Measurements from ENCODE around the gene ANKRD63. TPM values are rescaled to one million over a fixed set of nuclear protein-coding genes. Genes with fewer than 3 reads are reported as not detected.
A peak's percentile ranks its signal among the peaks of the same experiment; 100 is the strongest.

The ANKRD63 gene
- polyA plus RNA-seq, 1 donor (not counting 4 experiments of a cell fraction or from before 2014, with no cell fraction given), result not detected

GRCh38 chr15:40283615-40284300, 894 bp upstream of the ANKRD63 start:
- H2AFZ ChIP-seq (ENCODE audit: control insufficient read depth, low read length), result no peak overlapping the region
- H3K4me1 ChIP-seq (ENCODE audit: control insufficient read depth, extremely low read depth, insufficient read depth, low read length), result peaks cover 14% of the 10 kb centered on the region
- no peaks in the 10 kb centered on the region for H3K9me3 ChIP-seq (ENCODE audit: control insufficient read depth, low read depth, low read length)
- DNase-seq (ENCODE audit: low read depth, low spot score) (no peak), FAIRE-seq (no peak)
- dilution Hi-C loops (cut with MboI; ENCODE audit: extremely low pct_ligation_motif_present, low sequenced_read_pairs), result no loop called here
- H4K20me1 ChIP-seq (ENCODE audit: control insufficient read depth, extremely low read depth, insufficient read depth, low read length), result peaks cover 2% of the 10 kb centered on the region
- no peaks in the 10 kb centered on the region for H3K9me1 ChIP-seq (ENCODE audit: control insufficient read depth, extremely low read depth, insufficient read depth, low read length)
- H3K4me2 ChIP-seq (ENCODE audit: control insufficient read depth, extremely low read depth, insufficient read depth, low read depth, low read length), result no peak overlapping the region
- H3K27me3 ChIP-seq (ENCODE audit: control insufficient read depth, extremely low read depth, insufficient read depth, low read length), result peaks cover 46% of the 10 kb centered on the region
- H3K36me3 ChIP-seq (ENCODE audit: control insufficient read depth in 2 of 2, extremely low read depth in 1 of 2, insufficient read depth in 2 of 2, low read length in 2 of 2), result no peaks in the 10 kb centered on the region
- H3K4me3 ChIP-seq (ENCODE audit: control insufficient read depth in 2 of 3, extremely low read depth in 1 of 3, insufficient read depth in 2 of 3, low read depth in 1 of 3, low read length in 3 of 3), result no peak overlapping the region
- no peak overlapping the region for H3K9ac ChIP-seq (ENCODE audit: control insufficient read depth, extremely low read depth, insufficient read depth, low read length)
- no peak overlapping the region for H3K27ac ChIP-seq (ENCODE audit: control insufficient read depth, insufficient read depth, low read length)
- no peaks in the 10 kb centered on the region for H3K79me2 ChIP-seq (ENCODE audit: control insufficient read depth, insufficient read depth, low read length)
- peak; percentile 77 for TF ChIP-seq EZH2 (IDR thresholded peaks at IDR 0.05; ENCODE audit: low read length)
- TF ChIP-seq, protein P1, sequence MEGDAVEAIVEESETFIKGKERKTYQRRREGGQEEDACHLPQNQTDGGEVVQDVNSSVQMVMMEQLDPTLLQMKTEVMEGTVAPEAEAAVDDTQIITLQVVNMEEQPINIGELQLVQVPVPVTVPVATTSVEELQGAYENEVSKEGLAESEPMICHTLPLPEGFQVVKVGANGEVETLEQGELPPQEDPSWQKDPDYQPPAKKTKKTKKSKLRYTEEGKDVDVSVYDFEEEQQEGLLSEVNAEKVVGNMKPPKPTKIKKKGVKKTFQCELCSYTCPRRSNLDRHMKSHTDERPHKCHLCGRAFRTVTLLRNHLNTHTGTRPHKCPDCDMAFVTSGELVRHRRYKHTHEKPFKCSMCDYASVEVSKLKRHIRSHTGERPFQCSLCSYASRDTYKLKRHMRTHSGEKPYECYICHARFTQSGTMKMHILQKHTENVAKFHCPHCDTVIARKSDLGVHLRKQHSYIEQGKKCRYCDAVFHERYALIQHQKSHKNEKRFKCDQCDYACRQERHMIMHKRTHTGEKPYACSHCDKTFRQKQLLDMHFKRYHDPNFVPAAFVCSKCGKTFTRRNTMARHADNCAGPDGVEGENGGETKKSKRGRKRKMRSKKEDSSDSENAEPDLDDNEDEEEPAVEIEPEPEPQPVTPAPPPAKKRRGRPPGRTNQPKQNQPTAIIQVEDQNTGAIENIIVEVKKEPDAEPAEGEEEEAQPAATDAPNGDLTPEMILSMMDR (optimal IDR thresholded peaks at IDR 0.05 in 1 of 3, IDR thresholded peaks at IDR 0.05 in 1 of 3, conservative IDR thresholded peaks at IDR 0.05 in 1 of 3; ENCODE audit: extremely low read depth in 1 of 3, insufficient read depth in 2 of 3, low read length in 3 of 3), result no peak

GRCh38 chr15:40282147-40282868, 556 bp downstream of the ANKRD63 start:
- H3K9me1 ChIP-seq (ENCODE audit: control insufficient read depth, extremely low read depth, insufficient read depth, low read length), result no peaks in the 10 kb centered on the region
- H2AFZ ChIP-seq (ENCODE audit: control insufficient read depth, low read length), result peak overlapping the region; percentile 51
- peaks cover 0 to 2% of the 10 kb centered on the region in 2 experiments for H3K36me3 ChIP-seq (ENCODE audit: control insufficient read depth in 2 of 2, extremely low read depth in 1 of 2, insufficient read depth in 2 of 2, low read length in 2 of 2)
- no peak for FAIRE-seq
- no peaks in the 10 kb centered on the region for H3K9me3 ChIP-seq (ENCODE audit: control insufficient read depth, low read depth, low read length)
- peaks cover 2% of the 10 kb centered on the region for H4K20me1 ChIP-seq (ENCODE audit: control insufficient read depth, extremely low read depth, insufficient read depth, low read length)
- peaks cover 45% of the 10 kb centered on the region for H3K27me3 ChIP-seq (ENCODE audit: control insufficient read depth, extremely low read depth, insufficient read depth, low read length)
- H3K4me2 ChIP-seq (ENCODE audit: control insufficient read depth, extremely low read depth, insufficient read depth, low read depth, low read length), result peak overlapping the region; percentile 76
- peaks cover 14% of the 10 kb centered on the region for H3K4me1 ChIP-seq (ENCODE audit: control insufficient read depth, extremely low read depth, insufficient read depth, low read length)
- peak overlapping the region; percentile 29 to 62 (median 55) for H3K4me3 ChIP-seq (ENCODE audit: control insufficient read depth in 2 of 3, extremely low read depth in 1 of 3, insufficient read depth in 2 of 3, low read depth in 1 of 3, low read length in 3 of 3)
- dilution Hi-C loops (cut with MboI; ENCODE audit: extremely low pct_ligation_motif_present, low sequenced_read_pairs), result no loop called here
- no peaks in the 10 kb centered on the region for H3K79me2 ChIP-seq (ENCODE audit: control insufficient read depth, insufficient read depth, low read length)
- no peak overlapping the region for H3K27ac ChIP-seq (ENCODE audit: control insufficient read depth, insufficient read depth, low read length)
- H3K9ac ChIP-seq (ENCODE audit: control insufficient read depth, extremely low read depth, insufficient read depth, low read length), result no peak overlapping the region
- peak; percentile 55 for TF ChIP-seq EZH2 (IDR thresholded peaks at IDR 0.05; ENCODE audit: low read length)
- TF ChIP-seq, protein P1 (optimal IDR thresholded peaks at IDR 0.05 in 1 of 3, IDR thresholded peaks at IDR 0.05 in 1 of 3, conservative IDR thresholded peaks at IDR 0.05 in 1 of 3; ENCODE audit: extremely low read depth in 1 of 3, insufficient read depth in 2 of 3, low read length in 3 of 3), result peak in 2 of 3 experiments; percentile 46 to 64
- no peak for DNase-seq (ENCODE audit: low read depth, low spot score)

All from keratinocyte (primary cell).